GM10847 (cell line): Measurements from ENCODE around the gene DOCK4.

Experiments used
- POLR2A ChIP-seq: IDR thresholded peaks from 2 replicates; pipeline ENCODE4 v1.6.1; 2011; ENCODE audit not compliant: insufficient read length; ENCODE audit errors: extremely low read depth

DOCK4 gene

GRCh38 chr7:112136271-112137008, 69.8 kb downstream of the DOCK4 start:
- no peak for TF ChIP-seq POLR2A

GRCh38 chr7:112135815-112136214, 70.4 kb downstream of the DOCK4 start:
- TF ChIP-seq POLR2A: no peak

GRCh38 chr7:112134039-112134438, 72.2 kb downstream of the DOCK4 start:
- TF ChIP-seq POLR2A: no peak

- TF ChIP-seq POLR2A: no peak
Observed at GRCh38 chr7:112133328-112133727, 72.9 kb downstream of the DOCK4 start.

GRCh38 chr7:112132051-112132694, 74.0 kb downstream of the DOCK4 start:
- TF ChIP-seq POLR2A: no peak

GRCh38 chr7:112130729-112131410, 75.3 kb downstream of the DOCK4 start:
- TF ChIP-seq POLR2A: no peak

- TF ChIP-seq POLR2A: no peak
Observed at GRCh38 chr7:112129655-112130323, 76.4 kb downstream of the DOCK4 start.

- TF ChIP-seq POLR2A: no peak
Observed at GRCh38 chr7:112125250-112125649, 80.9 kb downstream of the DOCK4 start.

- TF ChIP-seq POLR2A: no peak
Observed at GRCh38 chr7:112124061-112124766, 82.0 kb downstream of the DOCK4 start.

- no peak for TF ChIP-seq POLR2A
Observed at GRCh38 chr7:112122798-112123197, 83.4 kb downstream of the DOCK4 start.

GRCh38 chr7:112122144-112122543, 84.1 kb downstream of the DOCK4 start:
- no peak for TF ChIP-seq POLR2A

- no peak for TF ChIP-seq POLR2A
Observed at GRCh38 chr7:112121318-112121717, 84.9 kb downstream of the DOCK4 start.

GRCh38 chr7:112120696-112121217, 85.4 kb downstream of the DOCK4 start:
- no peak for TF ChIP-seq POLR2A
